DMS53 treated with DMSO at 0.1 percent for 48 hours (cell line): ENCODE measurements around the gene CD300LF.

ENCODE experiments used
- DNase-seq: peaks from one replicate; lab custom pipeline; 2025; ENCODE audit not compliant: unreplicated experiment; lab: John Stamatoyannopoulos, UW

Gene CD300LF

GRCh38 chr17:74645010-74645409, 67.7 kb downstream of the CD300LF start:
- no peak for DNase-seq

GRCh38 chr17:74644419-74644818, 68.3 kb downstream of the CD300LF start:
- no peak for DNase-seq
